ENCODE data around the gene UBA6. TPM values are rescaled to one million over a fixed set of nuclear protein-coding genes. Genes with fewer than 3 reads are reported as not detected.

The UBA6 gene
- total RNA-seq, 2 donors from 2014 or later = 56.0 to 130 TPM

- DNase-seq (ENCODE audit: low spot score) = no peak
- 92% methylated on average over 2 of the region's 2 CpGs for WGBS
- no peak overlapping the region for H3K4me3 ChIP-seq
- H3K36me3 ChIP-seq = no peaks in the 10 kb centered on the region
- H3K4me1 ChIP-seq (replicated peaks) = peaks cover 4% of the 10 kb centered on the region
- H3K9me3 ChIP-seq = no peaks in the 10 kb centered on the region
- no peak overlapping the region for H3K27ac ChIP-seq
- TF ChIP-seq POLR2AphosphoS5 (IDR thresholded peaks at IDR 0.05) = no peak
- H3K27me3 ChIP-seq (replicated peaks; ENCODE audit: insufficient read depth) = no peaks in the 10 kb centered on the region
- intact Hi-C loops (cut with DNase I) = no loop called here
Measured at GRCh38 chr4:67717586-67717985, 16.6 kb upstream of the UBA6 start.

GRCh38 chr4:67714955-67715354 is 14.0 kb upstream of the UBA6 start:
- peaks cover 6% of the 10 kb centered on the region for H3K4me1 ChIP-seq (replicated peaks)
- TF ChIP-seq CTCF (IDR thresholded peaks at IDR 0.05) (no peak), POLR2AphosphoS5 (IDR thresholded peaks at IDR 0.05) (no peak), POLR2A (IDR thresholded peaks at IDR 0.05) (no peak)
- no peak overlapping the region for H3K4me3 ChIP-seq
- H3K27me3 ChIP-seq (replicated peaks; ENCODE audit: insufficient read depth) = no peaks in the 10 kb centered on the region
- 97% methylated on average over 6 of the region's 6 CpGs for WGBS
- no peaks in the 10 kb centered on the region for H3K36me3 ChIP-seq
- H3K9me3 ChIP-seq = no peaks in the 10 kb centered on the region
- intact Hi-C loops (cut with DNase I) = no loop called here
- no peak for DNase-seq (ENCODE audit: low spot score)
- H3K27ac ChIP-seq = no peak overlapping the region

- TF ChIP-seq POLR2AphosphoS5 (IDR thresholded peaks at IDR 0.05) (no peak), POLR2A (IDR thresholded peaks at IDR 0.05) (no peak), CTCF (IDR thresholded peaks at IDR 0.05) (no peak)
- WGBS = 96% methylated on average over 1 of the region's 1 CpG
- no peak for DNase-seq (ENCODE audit: low spot score)
- no peaks in the 10 kb centered on the region for H3K9me3 ChIP-seq
- no peaks in the 10 kb centered on the region for H3K36me3 ChIP-seq
- H3K4me3 ChIP-seq = no peak overlapping the region
- no peaks in the 10 kb centered on the region for H3K27me3 ChIP-seq (replicated peaks; ENCODE audit: insufficient read depth)
- H3K4me1 ChIP-seq (replicated peaks) = peaks cover 6% of the 10 kb centered on the region
- intact Hi-C loops (cut with DNase I) = no loop called here
- H3K27ac ChIP-seq = no peak overlapping the region
Measured at GRCh38 chr4:67714248-67714583, 13.3 kb upstream of the UBA6 start.

- WGBS = 70% methylated on average over 12 of the region's 12 CpGs
- intact Hi-C loops (cut with DNase I) = no loop called here
- H3K27ac ChIP-seq = peak overlapping the region; percentile 36 to 71
Measured at GRCh38 chr4:67713529-67714247, 12.7 kb upstream of the UBA6 start.

GRCh38 chr4:67712650-67713528 is 11.9 kb upstream of the UBA6 start:
- H3K36me3 ChIP-seq = no peaks in the 10 kb centered on the region
- H3K27me3 ChIP-seq (replicated peaks; ENCODE audit: insufficient read depth) = no peaks in the 10 kb centered on the region
- peak overlapping the region; percentile 66 to 71 for H3K27ac ChIP-seq
- TF ChIP-seq POLR2A (IDR thresholded peaks at IDR 0.05) = no peak
- TF ChIP-seq CTCF (IDR thresholded peaks at IDR 0.05) = no peak
- no peak for TF ChIP-seq POLR2AphosphoS5 (IDR thresholded peaks at IDR 0.05)
- H3K4me3 ChIP-seq = no peak overlapping the region
- H3K4me1 ChIP-seq (replicated peaks) = peaks cover 6% of the 10 kb centered on the region
- DNase-seq (ENCODE audit: low spot score) = no peak
- H3K9me3 ChIP-seq = no peaks in the 10 kb centered on the region
- intact Hi-C loops (cut with DNase I) = no loop called here
- WGBS = 63% methylated on average over 7 of the region's 7 CpGs

More at GRCh38 chr4:67713529-67714247, 12.7 kb upstream of the UBA6 start:
- Histone ChIP-seq H3K4me3 (no peak overlapping the region), H3K27me3 (replicated peaks; ENCODE audit: insufficient read depth) (no peaks in the 10 kb centered on the region), H3K4me1 (replicated peaks) (peaks cover 6% of the 10 kb centered on the region), H3K36me3 (no peaks in the 10 kb centered on the region), H3K9me3 (no peaks in the 10 kb centered on the region)
- DNase-seq (ENCODE audit: low spot score) = peak; percentile 53
- TF ChIP-seq POLR2AphosphoS5 (IDR thresholded peaks at IDR 0.05) (peak; percentile 73), POLR2A (IDR thresholded peaks at IDR 0.05) (no peak)
